Parathyroid adenoma (tissue), 2 donors: ENCODE results near the gene GPRIN2.

Experiments
- H2AFZ ChIP-seq: fragments of 300-600 bp; sonication (generic); one replicate; pipeline ENCODE4 v1.7.0; 2017; ENCODE audit warnings: antibody characterized with exemption, mild to moderate bottlenecking
- H3K27ac ChIP-seq: fragments of 300-600 bp; sonication (generic); one replicate; pipeline ENCODE4 v1.7.0; 2017
- H3K27me3 ChIP-seq: fragments of 300-600 bp; sonication (generic); one replicate; pipeline ENCODE4 v1.7.0; 2017; ENCODE audit warnings: low read length; ENCODE audit not compliant: control insufficient read depth, insufficient read depth
- H3K36me3 ChIP-seq: fragments of 300-600 bp; sonication (generic); one replicate; pipeline ENCODE4 v1.7.0; 2017; ENCODE audit warnings: low read length; ENCODE audit not compliant: control insufficient read depth, insufficient read depth
- H3K4me1 ChIP-seq: fragments of 300-600 bp; sonication (generic); one replicate; pipeline ENCODE4 v1.7.0; 2017; ENCODE audit warnings: control low read depth
- H3K4me2 ChIP-seq: fragments of 300-600 bp; sonication (generic); one replicate; pipeline ENCODE4 v1.7.0; 2017; ENCODE audit warnings: low read length
- H3K4me3 ChIP-seq: fragments of 300-600 bp; sonication (generic); one replicate; pipeline ENCODE4 v1.7.0; 2017; ENCODE audit warnings: low read depth, low read length
- H3K79me2 ChIP-seq: fragments of 300-600 bp; sonication (generic); one replicate; pipeline ENCODE4 v1.7.0; 2017; ENCODE audit warnings: control low read depth
- H3K9ac ChIP-seq: fragments of 300-600 bp; sonication (generic); one replicate; pipeline ENCODE4 v1.7.0; 2017; ENCODE audit warnings: mild to moderate bottlenecking
- H3K9me3 ChIP-seq: fragments of 300-600 bp; sonication (generic); one replicate; pipeline ENCODE4 v1.7.0; 2017; ENCODE audit warnings: low read length; ENCODE audit not compliant: control insufficient read depth
- CTCF ChIP-seq: fragments of 300-600 bp; sonication (generic); IDR thresholded peaks from one replicate; pipeline ENCODE4 v1.7.0; 2017; ENCODE audit warnings: antibody characterized with exemption, mild to moderate bottlenecking
- donor health status: primary hyperparathyroidism.

GPRIN2 gene

GRCh38 chr10:46523962-46524471, 32.4 kb downstream of the GPRIN2 start:
- H3K36me3 ChIP-seq, result no peaks in the 10 kb centered on the region
- H3K27me3 ChIP-seq, result no peaks in the 10 kb centered on the region
- H3K4me1 ChIP-seq, result no peaks in the 10 kb centered on the region
- H3K4me3 ChIP-seq, result no peak overlapping the region
- H2AFZ ChIP-seq, result peak overlapping the region; percentile 9
- no peak overlapping the region for H3K9ac ChIP-seq
- no peak overlapping the region for H3K4me2 ChIP-seq
- no peaks in the 10 kb centered on the region for H3K79me2 ChIP-seq
- TF ChIP-seq CTCF, result no peak
- no peak overlapping the region for H3K27ac ChIP-seq
- no peaks in the 10 kb centered on the region for H3K9me3 ChIP-seq

GRCh38 chr10:46523119-46523961, 33.1 kb downstream of the GPRIN2 start:
- Histone ChIP-seq H3K4me3 (no peak overlapping the region), H3K36me3 (no peaks in the 10 kb centered on the region), H3K27me3 (no peaks in the 10 kb centered on the region), H2AFZ (peak overlapping the region; percentile 9), H3K9ac (no peak overlapping the region), H3K79me2 (no peaks in the 10 kb centered on the region), H3K9me3 (no peaks in the 10 kb centered on the region), H3K4me1 (no peaks in the 10 kb centered on the region), H3K27ac (no peak overlapping the region), H3K4me2 (no peak overlapping the region)
- no peak for TF ChIP-seq CTCF

GRCh38 chr10:46522295-46523118, 34.0 kb downstream of the GPRIN2 start:
- no peaks in the 10 kb centered on the region for H3K79me2 ChIP-seq
- no peaks in the 10 kb centered on the region for H3K4me1 ChIP-seq
- H3K9me3 ChIP-seq, result no peaks in the 10 kb centered on the region
- no peak overlapping the region for H3K4me2 ChIP-seq
- H3K36me3 ChIP-seq, result no peaks in the 10 kb centered on the region
- no peak overlapping the region for H3K4me3 ChIP-seq
- no peak overlapping the region for H2AFZ ChIP-seq
- no peak overlapping the region for H3K27ac ChIP-seq
- H3K27me3 ChIP-seq, result no peaks in the 10 kb centered on the region
- H3K9ac ChIP-seq, result no peak overlapping the region
- TF ChIP-seq CTCF, result no peak

GRCh38 chr10:46520941-46521340, 35.5 kb downstream of the GPRIN2 start:
- Histone ChIP-seq H3K27ac (no peak overlapping the region), H3K9me3 (no peaks in the 10 kb centered on the region), H3K4me2 (no peak overlapping the region), H3K4me3 (no peak overlapping the region), H2AFZ (no peak overlapping the region), H3K27me3 (no peaks in the 10 kb centered on the region), H3K4me1 (no peaks in the 10 kb centered on the region), H3K9ac (no peak overlapping the region), H3K36me3 (no peaks in the 10 kb centered on the region), H3K79me2 (no peaks in the 10 kb centered on the region)
- TF ChIP-seq CTCF, result no peak
